PFSK-1 (cell line): ENCODE results near the gene SYT11.

ENCODE experiments used
- FOXP2 ChIP-seq: optimal IDR thresholded peaks from 2 replicates; pipeline ENCODE3; 2011; ENCODE audit warnings: borderline replicate concordance, control low read depth, inconsistent platforms; ENCODE audit not compliant: insufficient read depth; ENCODE audit errors: extremely low read length, extremely low read depth
- POLR2AphosphoS5 ChIP-seq: IDR thresholded peaks from 2 replicates; pipeline ENCODE4 v1.6.1; 2012; ENCODE audit warnings: low read depth, mild to moderate bottlenecking, control low read depth, low read length, moderate library complexity
- SIN3A ChIP-seq: IDR thresholded peaks from 2 replicates; pipeline ENCODE4 v1.6.1; 2012; ENCODE audit warnings: mild to moderate bottlenecking, low read length, moderate library complexity, borderline replicate concordance; ENCODE audit not compliant: insufficient read depth
- TAF1 ChIP-seq: IDR thresholded peaks from 2 replicates; pipeline ENCODE4 v1.6.1; 2012; ENCODE audit warnings: low read length, control low read depth, borderline replicate concordance; ENCODE audit not compliant: insufficient read depth
- TF ChIP-seq, protein P1 (sequence below), 2 experiments: IDR thresholded peaks; 2 replicates each; pipeline versions ENCODE4 v1.6.1 to v1.8.0; 2011 to 2012; ENCODE audit warnings: low read depth in 2 of 2, low read length in 2 of 2, control low read depth in 1 of 2, inconsistent platforms in 1 of 2, mild to moderate bottlenecking in 1 of 2, moderate library complexity in 1 of 2; ENCODE audit not compliant: insufficient read depth in 1 of 2

The SYT11 gene

DNA sequence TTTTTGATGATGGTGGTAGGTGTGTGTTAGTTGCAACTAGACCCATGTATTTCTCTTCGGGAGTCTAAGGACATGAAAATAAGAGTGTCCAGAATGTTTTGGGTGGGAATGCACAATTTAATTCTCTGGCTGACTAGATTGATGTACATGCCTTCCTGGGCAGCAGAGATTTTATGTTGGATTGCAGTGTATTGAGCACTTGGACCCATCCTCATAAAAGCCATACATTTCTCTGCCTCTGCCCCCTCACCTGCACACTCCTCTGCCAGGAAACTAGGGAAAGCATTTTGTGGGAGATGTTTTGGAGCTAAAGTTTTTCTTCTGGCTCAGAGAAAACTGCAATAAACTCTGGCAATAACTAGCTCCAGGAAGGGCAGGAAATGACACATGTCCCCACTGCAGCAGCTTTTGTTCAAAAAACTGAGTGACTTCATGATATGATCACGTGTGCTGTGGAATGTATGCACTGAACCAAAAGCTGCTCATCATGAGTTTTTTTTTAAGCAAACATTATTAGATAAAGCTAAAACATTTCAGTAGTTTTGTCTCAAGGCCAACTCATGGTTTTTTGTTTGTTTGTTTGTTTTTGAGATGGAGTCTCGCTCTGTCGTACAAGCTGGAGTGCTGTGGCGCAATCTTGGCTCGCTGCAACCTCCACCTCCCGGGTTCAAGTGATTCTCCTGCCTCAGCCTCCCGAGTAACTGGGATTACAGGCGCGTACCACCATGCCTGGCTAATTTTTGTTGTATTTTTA lies 34.2 kb downstream of the SYT11 start:
- TF ChIP-seq, protein P1, sequence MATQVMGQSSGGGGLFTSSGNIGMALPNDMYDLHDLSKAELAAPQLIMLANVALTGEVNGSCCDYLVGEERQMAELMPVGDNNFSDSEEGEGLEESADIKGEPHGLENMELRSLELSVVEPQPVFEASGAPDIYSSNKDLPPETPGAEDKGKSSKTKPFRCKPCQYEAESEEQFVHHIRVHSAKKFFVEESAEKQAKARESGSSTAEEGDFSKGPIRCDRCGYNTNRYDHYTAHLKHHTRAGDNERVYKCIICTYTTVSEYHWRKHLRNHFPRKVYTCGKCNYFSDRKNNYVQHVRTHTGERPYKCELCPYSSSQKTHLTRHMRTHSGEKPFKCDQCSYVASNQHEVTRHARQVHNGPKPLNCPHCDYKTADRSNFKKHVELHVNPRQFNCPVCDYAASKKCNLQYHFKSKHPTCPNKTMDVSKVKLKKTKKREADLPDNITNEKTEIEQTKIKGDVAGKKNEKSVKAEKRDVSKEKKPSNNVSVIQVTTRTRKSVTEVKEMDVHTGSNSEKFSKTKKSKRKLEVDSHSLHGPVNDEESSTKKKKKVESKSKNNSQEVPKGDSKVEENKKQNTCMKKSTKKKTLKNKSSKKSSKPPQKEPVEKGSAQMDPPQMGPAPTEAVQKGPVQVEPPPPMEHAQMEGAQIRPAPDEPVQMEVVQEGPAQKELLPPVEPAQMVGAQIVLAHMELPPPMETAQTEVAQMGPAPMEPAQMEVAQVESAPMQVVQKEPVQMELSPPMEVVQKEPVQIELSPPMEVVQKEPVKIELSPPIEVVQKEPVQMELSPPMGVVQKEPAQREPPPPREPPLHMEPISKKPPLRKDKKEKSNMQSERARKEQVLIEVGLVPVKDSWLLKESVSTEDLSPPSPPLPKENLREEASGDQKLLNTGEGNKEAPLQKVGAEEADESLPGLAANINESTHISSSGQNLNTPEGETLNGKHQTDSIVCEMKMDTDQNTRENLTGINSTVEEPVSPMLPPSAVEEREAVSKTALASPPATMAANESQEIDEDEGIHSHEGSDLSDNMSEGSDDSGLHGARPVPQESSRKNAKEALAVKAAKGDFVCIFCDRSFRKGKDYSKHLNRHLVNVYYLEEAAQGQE (IDR thresholded peaks at IDR 0.05; ENCODE audit: insufficient read depth in 1 of 2, low read depth in 2 of 2, low read length in 2 of 2) = no peak
- TF ChIP-seq SIN3A (no peak), POLR2AphosphoS5 (no peak), TAF1 (no peak), FOXP2 (no peak)

DNA sequence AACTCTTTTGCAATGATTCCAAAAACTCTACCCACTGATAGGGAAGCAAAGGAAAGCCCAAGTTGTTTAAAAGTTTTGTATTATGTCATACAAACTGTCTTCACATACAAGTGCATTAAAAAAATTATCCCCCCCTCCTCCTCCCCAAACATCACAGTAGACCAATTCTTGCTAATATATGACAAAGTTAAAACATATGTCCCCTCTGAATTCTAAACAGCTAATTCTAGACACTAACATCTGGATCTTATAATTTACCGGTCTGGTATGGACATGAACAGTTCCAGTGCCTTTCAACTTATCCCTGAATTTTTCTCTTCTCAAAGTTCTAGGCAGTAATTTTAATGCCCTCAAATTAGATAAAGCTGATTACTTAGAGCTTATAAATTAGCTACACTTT lies 38.4 kb downstream of the SYT11 start:
- TF ChIP-seq TAF1 (no peak), FOXP2 (no peak), SIN3A (no peak), POLR2AphosphoS5 (no peak)
- TF ChIP-seq, protein P1 (IDR thresholded peaks at IDR 0.05; ENCODE audit: insufficient read depth in 1 of 2, low read depth in 2 of 2, low read length in 2 of 2) = no peak

DNA sequence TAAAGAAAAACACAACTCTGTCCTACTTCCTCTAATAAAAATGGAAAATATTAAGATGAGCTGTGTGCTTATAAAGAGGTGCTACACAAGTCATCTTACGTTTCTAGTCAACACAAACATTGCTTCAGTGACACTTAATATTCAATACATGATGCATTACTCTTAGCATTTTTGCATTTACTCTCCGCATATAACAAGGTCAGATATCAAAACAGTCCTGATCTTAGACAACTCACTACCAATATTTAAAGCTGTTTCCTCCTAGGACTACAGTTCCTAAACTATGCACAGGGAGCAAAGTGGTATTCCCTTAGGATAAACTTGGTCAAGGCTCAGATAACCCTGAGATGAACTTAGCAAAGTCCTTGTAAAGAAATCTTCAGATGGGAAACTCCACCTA lies 39.5 kb downstream of the SYT11 start:
- no peak for TF ChIP-seq TAF1
- TF ChIP-seq POLR2AphosphoS5 = no peak
- TF ChIP-seq, protein P1 (IDR thresholded peaks at IDR 0.05; ENCODE audit: insufficient read depth in 1 of 2, low read depth in 2 of 2, low read length in 2 of 2) = no peak
- TF ChIP-seq SIN3A = no peak
- TF ChIP-seq FOXP2 = no peak

DNA sequence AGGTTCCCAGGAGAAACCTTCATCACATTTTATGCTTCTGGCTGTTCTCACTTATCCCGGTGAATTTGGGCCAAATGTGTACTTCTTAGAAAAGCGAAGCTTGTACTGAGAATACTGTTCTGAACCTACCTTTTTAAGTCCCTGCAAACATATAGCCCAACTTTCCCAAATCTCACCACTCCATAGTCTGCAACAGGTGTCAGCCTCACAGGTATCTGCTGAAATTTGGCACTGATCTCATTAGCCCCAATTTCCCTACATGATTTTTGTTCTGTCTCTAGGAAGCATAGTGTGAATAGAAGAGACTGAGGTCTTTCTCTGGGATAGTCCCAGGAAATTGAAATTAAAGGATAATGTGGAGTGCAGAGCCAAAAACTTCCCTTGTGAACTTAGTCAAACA lies 40.3 kb downstream of the SYT11 start:
- no peak for TF ChIP-seq POLR2AphosphoS5
- TF ChIP-seq SIN3A = no peak
- TF ChIP-seq FOXP2 = no peak
- no peak for TF ChIP-seq TAF1
- TF ChIP-seq, protein P1 (IDR thresholded peaks at IDR 0.05; ENCODE audit: insufficient read depth in 1 of 2, low read depth in 2 of 2, low read length in 2 of 2) = no peak

DNA sequence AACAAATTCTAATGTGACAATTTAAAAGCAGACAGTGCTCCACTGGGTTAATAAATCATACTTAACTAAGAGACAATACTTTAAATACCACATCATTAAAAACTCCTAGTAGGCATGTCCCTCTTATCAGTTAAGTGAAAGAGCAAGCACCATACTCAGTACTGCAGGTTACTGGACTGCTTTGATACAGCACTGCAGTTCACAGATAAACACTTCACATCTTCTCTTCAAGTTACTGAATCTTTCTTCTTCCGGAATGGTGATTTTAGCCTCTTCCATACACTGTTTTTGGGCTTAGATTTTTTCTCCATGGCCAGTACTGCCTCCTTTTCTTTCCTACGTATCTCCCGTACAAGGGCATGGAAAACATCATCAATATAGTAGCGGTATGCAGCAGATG lies 40.8 kb downstream of the SYT11 start:
- TF ChIP-seq SIN3A (no peak), TAF1 (no peak), POLR2AphosphoS5 (no peak), FOXP2 (no peak)
- TF ChIP-seq, protein P1 (IDR thresholded peaks at IDR 0.05; ENCODE audit: insufficient read depth in 1 of 2, low read depth in 2 of 2, low read length in 2 of 2) = no peak
